DMS79 treated with DMSO at 0.1 percent for 48 hours (cell line): Measurements from ENCODE around the gene CAPN1.
A peak's percentile ranks its signal among the peaks of the same experiment; 100 is the strongest.
"Not testable (repeated sequence)": the region's sequence is repeated elsewhere in the genome, so short reads cannot be mapped to it uniquely, and the experiment has no call there.

Source experiments
- DNase-seq: peaks from one replicate; lab custom pipeline; 2025; lab: John Stamatoyannopoulos, UW

CAPN1 gene

GRCh38 chr11:65181569-65182257, at the start of gene CAPN1:
CAPN1 (plus strand) TSS chr11:65181928; CDS start chr11:65182702, 774 bp downstream.
- DNase-seq, result peak; percentile 51

- DNase-seq, result no peak
These were observed 49.3 kb upstream of the CAPN1 start for GRCh38 chr11:65132238-65132987.

GRCh38 chr11:65132988-65133700, 48.6 kb upstream of the CAPN1 start:
- no peak for DNase-seq

- DNase-seq, result no peak
These were observed 48.0 kb upstream of the CAPN1 start for GRCh38 chr11:65133724-65134123.

- peak; percentile 89 for DNase-seq
These were observed 47.3 kb upstream of the CAPN1 start, which contains the start of gene SYVN1 for GRCh38 chr11:65134240-65134951. SYVN1 (minus strand) TSS chr11:65134519; CDS start chr11:65133601, 918 bp downstream.

GRCh38 chr11:65134952-65135632, 46.6 kb upstream of the CAPN1 start:
- DNase-seq, result peak; percentile 99

- DNase-seq, result no peak
These were observed 46.0 kb upstream of the CAPN1 start for GRCh38 chr11:65135633-65136145.

- DNase-seq, result no peak
These were observed 45.1 kb upstream of the CAPN1 start for GRCh38 chr11:65136515-65137096.

GRCh38 chr11:65141896-65142494, 39.7 kb upstream of the CAPN1 start:
- DNase-seq, result no peak

GRCh38 chr11:65147352-65148075, 34.2 kb upstream of the CAPN1 start:
- DNase-seq, result no peak

GRCh38 chr11:65148657-65149056, 33.1 kb upstream of the CAPN1 start:
- no peak for DNase-seq

- DNase-seq, result not testable (repeated sequence)
These were observed 31.6 kb upstream of the CAPN1 start for GRCh38 chr11:65150131-65150508.

- peak; percentile 82 for DNase-seq
These were observed 31.0 kb upstream of the CAPN1 start for GRCh38 chr11:65150509-65151299.

- DNase-seq, result no peak
These were observed 30.3 kb upstream of the CAPN1 start for GRCh38 chr11:65151331-65151899.

- no peak for DNase-seq
These were observed 29.6 kb upstream of the CAPN1 start for GRCh38 chr11:65152122-65152521.

- no peak for DNase-seq
These were observed 25.5 kb upstream of the CAPN1 start for GRCh38 chr11:65156256-65156655.

GRCh38 chr11:65156926-65157325, 24.8 kb upstream of the CAPN1 start:
- no peak for DNase-seq

GRCh38 chr11:65157336-65157735, 24.4 kb upstream of the CAPN1 start:
- DNase-seq, result no peak

GRCh38 chr11:65159012-65159411, 22.7 kb upstream of the CAPN1 start:
- DNase-seq, result no peak
